Superior temporal gyrus (tissue), 1 donor: Measurements from ENCODE around the gene PRAME.

Source experiments
- DNase-seq: peaks from one replicate; pipeline ENCODE4 v3.0.0-alpha.2; 2016; ENCODE audit errors: extremely low spot score

The PRAME gene

DNA sequence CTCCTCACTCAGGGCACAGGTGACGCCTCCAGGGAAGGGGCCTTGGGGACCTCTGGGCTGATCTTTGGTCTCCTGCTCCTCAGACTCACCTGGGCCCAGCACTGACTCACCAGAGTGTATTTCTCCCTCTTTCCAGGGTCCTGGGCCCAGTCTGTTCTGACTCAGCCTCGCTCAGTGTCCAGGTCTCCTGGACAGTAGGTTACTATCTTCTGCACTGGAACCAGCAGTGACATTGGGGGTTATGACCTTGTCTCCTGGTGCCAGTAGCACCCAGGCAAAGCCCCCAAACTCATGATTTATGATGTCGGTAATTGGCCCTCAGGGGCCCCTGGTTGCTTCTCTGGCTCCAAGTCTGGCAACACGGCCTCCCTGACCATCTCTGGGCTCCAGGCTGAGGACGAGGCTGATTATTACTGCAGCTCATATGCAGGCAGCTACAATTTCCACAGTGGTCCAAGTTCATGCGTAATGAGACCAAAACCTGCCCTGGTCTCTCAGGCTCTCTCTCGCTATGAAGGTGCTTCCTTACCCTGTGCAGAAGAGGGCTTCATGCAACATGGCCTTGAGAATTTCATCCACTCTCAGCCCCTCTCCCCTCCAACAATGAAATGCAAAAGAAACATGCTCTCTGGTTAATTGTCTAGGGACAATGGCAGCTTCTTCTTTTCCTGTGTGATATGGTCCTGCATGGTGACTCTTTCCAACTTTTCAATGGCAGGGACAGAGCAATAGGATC, 21.0 kb upstream of the PRAME start:
- no peak for DNase-seq

DNA sequence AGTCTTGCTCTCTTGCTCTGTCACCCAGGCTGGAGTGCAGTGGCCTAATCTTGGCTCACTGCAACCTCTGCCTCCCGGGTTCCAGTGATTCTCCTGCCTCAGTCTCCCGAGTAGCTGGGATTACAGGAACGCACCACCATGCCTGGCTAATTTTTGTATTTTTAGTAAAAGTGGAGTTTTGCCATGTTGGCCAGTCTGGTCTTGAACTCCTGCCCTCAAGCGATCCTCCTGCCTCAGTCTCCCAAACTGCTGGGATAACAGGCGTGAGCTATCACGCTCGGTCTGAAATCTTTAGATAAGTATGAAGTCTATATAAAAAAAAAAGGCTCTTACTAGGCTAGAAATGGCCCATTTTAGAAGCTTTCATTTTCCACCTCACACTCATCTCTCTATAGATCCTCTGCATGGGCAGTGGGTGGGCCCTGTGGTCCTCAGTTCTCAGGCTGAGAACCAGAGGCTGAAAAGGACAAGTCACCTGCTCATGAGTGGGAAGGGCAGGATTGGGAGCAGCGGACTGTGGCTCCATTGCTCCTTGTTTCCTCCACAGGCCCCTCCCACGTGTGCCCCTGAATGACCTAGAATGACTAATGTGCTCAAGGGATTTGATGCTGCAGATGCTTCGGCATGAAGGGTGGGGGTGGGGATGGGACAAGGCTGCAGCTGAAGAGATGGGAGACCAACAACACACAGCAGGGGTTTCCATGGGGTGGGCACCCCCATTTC, 19.8 kb upstream of the PRAME start:
- no peak for DNase-seq

DNA sequence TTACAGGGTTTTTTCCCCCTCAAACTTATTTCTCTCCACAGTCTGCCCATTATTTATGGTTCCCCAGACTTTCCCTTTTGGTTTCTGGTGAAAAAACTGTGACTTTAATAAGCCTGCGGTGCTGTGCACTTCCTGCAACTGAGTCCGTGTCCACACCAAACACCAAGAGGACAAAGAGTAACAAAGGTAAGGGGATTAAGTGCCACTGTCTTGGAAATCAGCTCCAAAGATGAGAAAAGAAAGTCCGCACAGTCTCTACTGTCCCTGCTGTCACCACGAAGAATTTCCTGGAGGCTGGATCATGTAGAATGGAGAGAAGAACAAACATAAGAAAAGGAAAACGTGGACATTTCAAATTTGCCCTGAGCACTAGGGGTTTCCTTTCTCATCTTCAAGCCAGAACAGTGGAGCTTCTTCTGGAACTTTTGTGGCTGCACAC, 17.9 kb upstream of the PRAME start:
- no peak for DNase-seq

DNA sequence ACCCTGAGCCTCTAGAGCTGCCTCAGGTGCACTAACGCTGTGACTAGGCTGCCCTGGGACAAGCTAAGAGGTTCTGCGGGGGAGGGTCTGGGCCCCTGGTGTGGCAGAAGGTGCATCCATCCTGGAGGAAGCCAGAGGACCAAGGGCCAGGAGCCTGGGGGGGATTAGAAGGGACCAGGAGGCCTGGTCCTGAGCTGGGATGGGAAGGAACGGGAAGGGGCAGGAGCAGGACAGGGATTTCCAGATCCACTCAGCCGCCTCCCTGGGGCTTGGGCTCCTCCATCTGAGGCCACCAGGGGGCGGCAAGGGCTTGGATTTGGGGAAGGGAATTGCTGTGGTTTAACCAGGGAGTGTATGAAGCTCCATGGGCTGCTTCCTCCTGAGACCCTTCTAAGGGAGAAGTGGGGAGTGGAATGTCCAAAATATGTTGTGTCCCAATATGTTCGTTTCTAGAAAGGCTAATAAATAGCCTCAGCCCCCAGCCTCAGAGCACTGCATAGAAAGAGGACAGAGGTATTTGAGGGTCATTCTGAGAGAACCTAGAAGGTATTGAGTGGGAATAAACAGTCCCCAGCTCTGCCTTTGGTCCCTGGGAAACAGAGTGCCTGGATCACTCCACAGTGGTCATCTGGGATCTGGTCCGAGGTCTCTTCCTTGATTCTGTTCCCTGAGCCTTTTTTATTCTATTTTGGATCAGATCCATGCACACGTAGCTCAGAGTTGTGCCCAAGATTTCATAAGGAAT, 17.4 kb upstream of the PRAME start:
- DNase-seq: peak; percentile 38

DNA sequence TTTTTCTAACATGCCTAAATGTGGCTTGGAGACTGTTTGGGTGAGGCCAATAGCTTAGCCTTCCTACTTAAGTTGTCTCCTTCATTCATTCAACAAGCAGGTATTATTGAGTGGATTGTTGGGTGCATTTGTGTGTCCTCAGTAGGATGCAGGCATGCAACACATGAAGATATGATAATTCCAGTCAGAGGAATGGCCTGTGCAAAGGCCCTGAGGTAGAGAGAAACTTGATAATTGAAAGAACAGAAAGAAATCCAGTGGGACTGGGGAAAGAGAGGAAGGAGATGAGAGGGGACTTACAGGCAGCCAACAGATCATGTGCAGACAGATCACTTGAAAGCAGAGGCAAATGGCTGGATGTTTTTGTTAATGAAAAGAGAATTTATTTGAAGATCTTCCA, 15.3 kb upstream of the PRAME start:
- no peak for DNase-seq

DNA sequence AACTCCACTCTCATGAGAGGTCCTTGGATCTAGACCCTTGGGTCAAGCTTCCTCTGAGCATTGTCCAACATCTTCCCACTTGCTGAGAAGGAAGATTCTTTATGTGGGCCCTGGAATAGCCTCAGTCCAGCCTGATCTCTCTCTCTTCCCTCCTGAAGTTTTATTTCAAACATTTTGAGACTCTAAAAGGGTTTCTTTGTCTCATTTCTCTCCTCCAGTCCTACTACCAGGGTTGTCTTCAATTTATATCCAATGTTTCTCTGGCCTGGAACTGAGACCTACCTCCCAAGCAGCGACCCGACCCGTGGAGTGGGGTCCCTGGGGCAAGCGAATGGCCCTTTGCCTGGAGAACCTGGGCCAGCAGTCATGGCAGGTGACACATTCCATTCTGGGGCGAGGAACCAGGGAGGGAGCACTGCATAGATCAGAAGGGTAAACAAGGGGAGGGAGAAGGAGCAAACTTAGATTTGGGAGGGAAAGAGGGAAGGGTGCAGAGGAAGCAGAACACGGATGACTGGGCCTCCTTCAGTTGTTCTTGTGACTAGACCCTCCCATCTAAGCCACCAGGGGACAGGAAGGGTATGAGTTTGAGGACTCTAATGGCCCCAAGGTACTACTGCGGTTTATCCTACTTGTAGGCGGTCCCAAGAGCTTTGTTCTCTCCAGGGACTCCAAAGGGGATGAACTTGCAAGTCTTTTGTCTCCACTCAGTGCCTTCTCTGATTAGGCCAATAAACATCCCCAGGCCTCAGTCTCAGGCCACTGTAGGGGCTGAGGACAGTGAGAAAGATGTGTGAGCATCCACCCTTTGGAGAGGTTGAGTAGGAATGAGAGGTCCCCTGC, 14.2 kb upstream of the PRAME start:
- no peak for DNase-seq

DNA sequence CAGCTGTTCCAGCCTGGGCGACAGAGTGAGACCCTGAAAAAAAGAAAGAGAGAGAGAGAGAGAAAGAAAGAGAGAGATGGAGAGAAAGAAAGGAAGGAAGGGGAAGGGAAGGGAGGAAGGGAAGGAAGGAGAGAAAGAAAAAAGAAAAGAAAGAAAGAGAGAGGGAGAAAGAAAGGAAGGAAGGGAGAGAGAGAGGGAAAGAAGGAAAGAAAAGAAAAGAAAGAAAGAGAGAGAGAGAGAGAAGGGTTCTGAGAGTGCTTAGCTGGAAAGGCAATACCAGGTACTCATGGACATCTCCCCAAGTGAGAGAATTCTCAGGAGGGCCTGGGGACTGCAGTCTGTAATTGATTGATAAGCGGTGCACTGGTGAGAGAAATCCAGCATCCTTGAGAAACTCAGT, 12.8 kb upstream of the PRAME start:
- no peak for DNase-seq

DNA sequence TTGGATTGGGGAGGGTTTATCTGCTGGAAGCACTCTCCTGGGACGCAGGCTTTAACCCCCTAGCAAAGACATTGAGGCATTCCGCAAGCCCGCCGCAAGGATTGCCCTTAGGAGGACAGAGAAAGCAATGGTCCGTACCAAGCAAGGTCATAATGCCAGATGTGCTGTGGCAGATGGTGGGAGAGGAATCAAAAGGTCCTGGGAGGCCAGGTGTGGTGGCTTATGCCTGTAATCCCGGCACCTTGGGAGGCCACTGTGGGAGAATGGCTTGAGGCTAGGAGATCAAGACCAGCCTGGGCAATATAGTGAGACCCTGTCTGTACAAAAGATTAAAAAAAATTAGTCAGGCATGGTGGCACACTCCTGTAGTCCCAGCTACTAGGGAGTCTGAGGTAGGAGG, 12.4 kb upstream of the PRAME start:
- DNase-seq: no peak

DNA sequence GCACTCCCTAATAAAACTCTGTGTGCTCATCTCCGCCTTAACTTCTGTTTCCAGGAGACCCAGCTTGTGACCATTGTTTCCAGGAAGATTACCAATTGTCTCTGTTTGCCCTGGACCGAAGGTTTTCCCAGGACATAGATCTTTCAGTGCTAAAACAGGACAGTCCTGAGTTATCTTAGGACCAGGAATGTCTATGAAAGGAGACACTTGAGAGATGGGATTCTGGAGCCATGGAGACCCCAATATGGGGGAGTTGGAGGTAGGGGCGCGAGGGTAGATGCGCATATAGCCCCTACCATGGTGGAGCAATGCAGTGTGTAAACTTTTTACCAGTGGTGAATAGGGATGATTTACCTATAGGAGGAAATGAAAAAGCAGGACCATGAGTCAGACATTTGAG, 10.2 kb upstream of the PRAME start:
- no peak for DNase-seq

DNA sequence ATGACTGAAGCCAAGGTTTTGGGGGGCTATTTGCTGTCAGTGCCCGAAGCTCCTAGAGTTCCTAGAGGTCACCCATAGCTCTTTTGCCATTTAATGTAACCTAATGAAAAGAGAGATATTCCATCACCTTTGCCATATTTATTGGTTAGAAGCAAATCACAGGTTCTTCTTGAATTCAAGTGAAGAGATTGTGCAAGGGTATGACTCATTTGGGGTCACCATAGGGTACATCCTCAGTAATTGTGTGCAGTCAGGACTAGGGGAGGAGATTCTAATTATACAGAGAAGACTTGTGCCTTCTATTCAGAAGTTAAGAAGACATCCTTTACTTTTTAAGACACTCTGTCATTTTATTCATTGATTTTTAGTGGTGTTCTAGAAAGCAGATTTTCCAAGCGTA, 6.9 kb upstream of the PRAME start:
- DNase-seq: no peak

DNA sequence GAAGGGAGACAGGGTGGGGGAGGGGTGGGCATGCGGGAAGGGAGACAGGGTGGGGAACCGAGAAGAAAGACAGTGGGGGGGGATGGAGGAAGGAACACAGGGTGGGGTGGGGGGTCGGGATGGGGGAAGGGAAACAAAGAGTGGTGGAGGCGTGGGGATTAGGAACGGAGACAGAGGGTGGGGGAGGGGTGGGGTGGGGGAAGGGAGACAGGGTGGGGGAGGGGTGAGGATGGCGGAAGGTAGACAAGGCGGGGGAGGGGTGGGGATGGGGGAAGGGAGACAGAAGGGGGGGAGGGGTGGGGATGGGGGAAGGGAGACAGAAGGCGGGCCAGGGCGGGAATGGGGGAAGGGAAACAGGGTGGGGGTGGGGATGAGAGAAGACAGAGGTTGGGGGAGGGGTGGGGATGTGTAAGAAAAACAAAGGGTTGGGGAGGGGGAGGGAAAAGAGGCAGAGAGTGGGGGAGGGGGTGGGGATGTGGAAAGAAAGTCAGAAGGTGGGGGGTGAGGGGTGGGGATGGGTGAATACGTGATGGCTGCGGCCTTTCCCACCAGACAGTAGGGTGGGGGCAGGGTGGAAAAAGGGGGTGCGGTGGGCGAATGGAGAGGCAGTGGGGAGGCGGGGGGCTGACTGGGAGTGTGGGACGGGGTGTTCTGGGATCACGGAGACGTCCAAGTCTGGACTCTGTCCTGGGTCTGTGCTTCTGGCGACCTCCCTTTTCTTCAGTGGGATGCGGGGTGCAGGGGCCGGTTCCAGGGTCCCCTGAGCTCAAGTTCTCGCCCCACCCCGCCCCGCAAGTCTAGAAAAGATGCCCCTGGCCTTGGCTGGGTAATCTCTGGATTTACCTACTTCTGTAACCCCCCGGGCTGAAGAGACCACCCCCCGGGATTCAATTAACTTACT, 744 bp downstream of the PRAME start:
- DNase-seq: no peak

DNA sequence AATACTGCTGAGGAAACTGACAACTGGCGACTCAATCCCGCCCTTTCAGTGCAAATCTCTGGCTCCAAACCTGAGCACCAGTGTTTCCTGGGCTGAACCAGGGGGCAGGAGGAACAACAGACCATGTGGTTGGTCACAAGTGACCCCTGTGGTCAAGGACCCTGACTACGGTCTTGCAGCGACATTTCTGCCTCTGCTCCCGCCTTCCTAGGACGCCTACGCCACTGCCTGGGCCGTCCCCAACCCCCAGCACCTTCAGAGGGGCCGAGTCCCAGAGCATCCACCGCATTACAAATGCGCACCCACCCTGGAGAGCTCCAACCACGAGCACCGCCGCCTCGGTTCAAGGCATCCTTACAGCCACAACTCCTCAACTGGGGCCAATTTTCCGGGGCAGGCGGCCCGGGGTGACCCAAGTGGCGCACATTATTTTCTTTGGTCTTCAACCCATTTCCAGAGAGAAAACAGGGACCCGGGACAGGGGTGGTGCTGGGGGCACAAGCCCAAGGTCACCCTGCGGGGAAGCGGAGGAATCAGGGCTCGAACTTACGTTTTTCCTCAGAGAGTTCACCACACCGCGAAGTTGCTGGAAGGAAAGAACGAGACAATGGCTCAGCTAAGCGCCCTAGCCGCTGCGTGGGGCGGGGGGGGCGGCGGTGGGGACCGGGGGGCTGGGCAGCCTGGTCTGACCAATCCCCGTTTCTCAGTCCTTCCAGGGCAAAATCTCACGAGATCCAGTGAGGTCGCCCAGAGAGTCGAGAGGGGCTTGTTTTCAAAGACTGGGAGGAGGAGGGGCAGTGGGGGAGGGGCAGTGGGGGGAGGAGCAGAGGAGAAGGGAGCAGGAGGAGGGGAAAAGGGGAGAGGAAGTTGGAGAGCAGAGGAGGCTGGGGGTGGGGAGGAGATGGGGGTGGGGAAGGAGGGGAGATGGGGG, 1.8 kb downstream of the PRAME start:
- DNase-seq: no peak

DNA sequence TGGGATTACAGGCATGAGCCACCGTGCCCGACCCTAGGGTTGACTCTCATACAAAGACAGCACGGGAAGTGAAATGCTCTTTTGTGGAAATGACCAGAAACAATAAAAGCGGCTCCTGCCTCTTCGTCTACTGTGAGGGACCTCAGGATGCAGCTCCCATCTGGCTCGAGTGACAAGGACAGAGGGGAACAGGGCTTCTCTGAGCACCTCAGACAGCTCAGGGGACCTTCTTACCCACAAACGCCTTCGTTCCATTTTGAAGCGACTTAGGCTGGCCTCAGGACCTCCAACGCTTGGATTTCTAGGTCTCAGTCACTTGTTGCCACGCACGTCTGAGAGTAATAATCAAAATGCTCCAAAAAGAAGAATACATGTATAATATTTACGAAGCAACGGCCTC, 2.5 kb downstream of the PRAME start:
- DNase-seq: no peak

DNA sequence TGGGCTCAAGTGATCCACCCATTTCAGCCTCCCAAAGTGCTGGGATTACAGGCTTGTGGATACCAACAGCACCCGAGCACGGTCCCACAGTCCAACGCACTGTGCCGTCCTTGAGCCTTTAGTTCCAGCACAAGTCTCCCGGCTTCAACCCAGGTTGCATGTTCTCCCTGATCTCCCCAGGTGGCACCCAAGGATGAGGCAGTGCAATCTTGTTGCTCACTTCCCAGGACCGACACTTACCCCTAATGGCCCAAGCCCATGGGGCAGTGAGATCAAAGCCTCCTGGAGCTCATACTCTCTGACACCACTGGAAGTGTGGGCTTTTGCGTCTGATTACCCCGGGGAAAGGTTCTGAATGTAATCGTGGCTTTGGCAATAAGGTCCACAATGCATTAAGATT, 3.5 kb downstream of the PRAME start:
- DNase-seq: no peak

DNA sequence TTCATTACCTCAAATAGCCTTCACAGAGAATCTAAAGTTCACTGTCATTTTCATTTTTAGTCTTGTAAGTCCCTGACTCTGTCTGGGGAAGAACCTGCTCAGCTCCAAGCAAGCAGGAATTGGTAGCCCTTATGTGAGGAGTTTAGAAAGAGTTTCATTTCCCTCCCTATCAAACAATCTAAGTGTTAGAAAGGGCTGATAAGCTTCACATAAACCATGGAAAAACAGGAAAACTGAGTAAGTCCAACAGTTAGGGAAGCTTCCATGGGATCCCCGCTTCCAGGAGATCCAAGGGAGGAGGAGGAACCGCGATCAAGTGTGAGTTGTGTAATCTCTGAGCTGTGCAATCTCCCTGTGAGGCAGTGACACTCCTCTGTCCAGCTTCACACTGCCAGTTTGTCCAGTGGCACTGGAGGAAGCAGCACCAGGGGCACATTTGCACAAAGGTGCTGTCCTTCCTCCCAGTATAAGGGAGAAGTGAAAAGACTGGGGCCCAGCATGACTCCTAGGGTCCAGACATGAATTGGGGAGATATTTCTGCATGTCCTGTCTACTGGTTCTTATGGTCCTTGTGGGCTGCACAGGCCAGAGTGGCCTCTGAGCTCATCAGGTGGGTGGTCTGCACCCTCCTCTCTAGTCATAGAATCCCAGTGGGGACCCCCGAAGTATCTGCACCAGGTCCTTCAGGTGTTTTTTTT, 4.3 kb downstream of the PRAME start:
- no peak for DNase-seq

DNA sequence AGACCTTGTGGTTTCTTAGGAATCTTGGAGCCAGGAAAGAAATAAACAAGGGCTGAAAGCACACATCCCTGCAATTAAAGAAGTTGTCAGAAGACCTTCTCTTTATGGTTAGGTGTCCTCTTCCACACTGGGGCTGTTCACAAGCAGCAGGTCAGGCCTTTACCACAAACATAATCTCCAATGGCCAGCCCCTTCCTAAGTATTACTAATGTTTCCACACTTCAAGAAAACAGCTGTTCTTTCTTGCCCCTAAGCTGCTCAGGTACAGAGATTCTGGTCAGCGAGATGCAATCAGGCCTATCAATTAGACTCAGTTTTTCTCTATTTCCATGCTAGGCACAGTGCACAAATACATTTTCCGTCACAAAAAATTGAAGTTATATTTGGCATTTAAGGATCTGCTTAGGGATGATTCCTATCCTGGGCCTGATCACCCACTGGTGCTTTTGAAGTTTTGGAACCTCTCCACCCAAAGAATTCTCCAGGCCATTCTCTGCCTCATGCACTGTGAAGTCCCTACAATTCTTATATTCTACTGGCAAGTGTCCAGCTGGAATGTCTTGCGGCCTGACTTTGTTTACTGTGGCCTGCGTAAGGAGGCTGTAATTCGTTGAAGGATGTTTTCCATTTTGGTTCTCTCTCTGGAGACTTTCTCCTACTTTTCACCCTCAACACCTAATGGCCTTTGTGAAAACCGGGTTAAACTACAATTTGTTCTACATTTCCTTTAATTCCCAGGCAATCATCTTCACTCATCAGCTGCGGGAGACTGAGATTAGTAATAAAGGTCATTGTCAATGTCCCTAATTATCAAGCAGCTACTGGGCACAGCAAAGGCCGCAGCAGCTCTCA, 5.1 kb downstream of the PRAME start:
- no peak for DNase-seq

DNA sequence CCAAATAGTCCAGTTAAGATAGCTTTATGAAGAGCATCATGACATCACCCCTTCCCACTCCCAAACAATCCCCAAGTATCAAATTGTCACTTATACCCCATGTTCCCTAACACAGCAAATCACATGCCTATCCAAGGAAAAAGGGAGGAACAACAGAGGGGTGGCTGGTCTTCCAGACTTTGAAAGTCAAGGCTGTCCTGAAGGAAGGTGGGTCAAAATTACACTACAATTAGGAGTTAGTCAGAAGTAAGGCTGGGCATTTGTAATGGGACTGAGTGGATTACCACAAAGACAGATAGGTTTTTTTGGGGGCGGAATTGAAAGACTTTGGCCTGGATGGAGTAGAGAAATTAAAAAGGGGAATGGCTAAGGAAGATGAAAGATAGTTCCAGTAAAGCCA, 5.9 kb downstream of the PRAME start:
- DNase-seq: no peak

DNA sequence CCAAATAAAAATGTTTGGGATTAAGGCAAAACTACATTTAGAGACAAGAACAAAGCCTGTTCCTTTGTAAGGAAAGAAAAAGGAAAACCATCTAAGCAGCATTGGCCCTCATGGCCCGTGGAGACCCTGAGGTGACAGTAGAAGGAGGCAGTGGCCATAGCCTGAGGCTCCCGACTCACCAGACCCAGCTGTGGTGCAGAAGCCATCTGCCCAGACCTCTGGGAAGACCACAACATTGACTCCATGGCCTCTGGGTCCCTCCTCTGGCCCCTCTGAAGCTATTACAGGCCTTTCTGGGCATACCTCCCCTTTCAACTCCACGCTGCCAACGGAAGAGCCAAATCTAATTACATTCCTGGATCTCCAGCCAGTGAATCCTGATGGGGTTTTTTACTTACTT, 6.4 kb downstream of the PRAME start:
- DNase-seq: no peak
